NOMO-1 (cell line): Measurements from ENCODE around the gene USP4.
A peak's percentile ranks its signal among the peaks of the same experiment; 100 is the strongest.
"Not testable (repeated sequence)": the region's sequence is repeated elsewhere in the genome, so short reads cannot be mapped to it uniquely, and the experiment has no call there.

ENCODE experiments used
- DNase-seq, 2 experiments: peaks; one replicate each; lab custom pipeline; 2025; ENCODE audit not compliant: unreplicated experiment in 2 of 2; lab: John Stamatoyannopoulos, UW

The USP4 gene

GRCh38 chr3:49339941-49340800 is at the start of gene USP4:
Gene USP4, minus strand, starts transcription at chr3:49340053. Its CDS starts 29 bp downstream, at chr3:49340024.
- DNase-seq: peak; percentile 92 to 98

- DNase-seq: no peak
Observed at GRCh38 chr3:49389297-49389696, 49.4 kb upstream of the USP4 start.

- DNase-seq: no peak
Observed at GRCh38 chr3:49388289-49388820, 48.5 kb upstream of the USP4 start.

- DNase-seq: no peak
Observed at GRCh38 chr3:49387721-49388120, 47.9 kb upstream of the USP4 start.

GRCh38 chr3:49386056-49386756 is 46.4 kb upstream of the USP4 start:
- DNase-seq: peak; percentile 36 to 87

- DNase-seq: no peak
Observed at GRCh38 chr3:49385617-49386016, 45.8 kb upstream of the USP4 start.

GRCh38 chr3:49383387-49383786 is 43.5 kb upstream of the USP4 start:
- no peak for DNase-seq

GRCh38 chr3:49378249-49378895 is 38.5 kb upstream of the USP4 start:
- no peak for DNase-seq

GRCh38 chr3:49377483-49377882 is 37.6 kb upstream of the USP4 start:
- no peak for DNase-seq

- DNase-seq: no peak
Observed at GRCh38 chr3:49371946-49372345, 32.1 kb upstream of the USP4 start.

- DNase-seq: no peak
Observed at GRCh38 chr3:49370585-49371290, 30.9 kb upstream of the USP4 start.

- DNase-seq: no peak
Observed at GRCh38 chr3:49362561-49362960, 22.7 kb upstream of the USP4 start.

GRCh38 chr3:49359623-49360022 is 19.8 kb upstream of the USP4 start:
- peak in 1 of 2 experiments; percentile 12 for DNase-seq

GRCh38 chr3:49358884-49359225 is 19.0 kb upstream of the USP4 start:
- no peak for DNase-seq

GRCh38 chr3:49358217-49358883 is 18.5 kb upstream of the USP4 start, which contains the start of gene GPX1:
Gene GPX1, minus strand, starts transcription at chr3:49358353. Its CDS starts 75 bp downstream, at chr3:49358278.
- peak; percentile 96 to 98 for DNase-seq

- not testable (repeated sequence) for DNase-seq
Observed at GRCh38 chr3:49357443-49358216, 17.8 kb upstream of the USP4 start.

- DNase-seq: not testable (repeated sequence)
Observed at GRCh38 chr3:49357095-49357442, 17.2 kb upstream of the USP4 start.

- peak in 1 of 2 experiments; percentile 44 for DNase-seq
Observed at GRCh38 chr3:49352890-49353421, 13.1 kb upstream of the USP4 start.

GRCh38 chr3:49352281-49352680 is 12.4 kb upstream of the USP4 start:
- DNase-seq: no peak
